Thyroid gland (tissue), 4 donors: ENCODE results near the gene GRAMD1C. TPM values are rescaled to one million over a fixed set of nuclear protein-coding genes. Genes with fewer than 3 reads are reported as not detected.

Source experiments
- DNase-seq, 2 donors: peaks; one replicate each; pipeline ENCODE4 v3.0.0-alpha.2; 2019
- H3K27ac ChIP-seq, 3 donors: fragments of 200-600 bp; sonication (generic); 1 replicate in 2 of 3; 2 replicates in 1 of 3; pipeline ENCODE4 v1.5.1; 2016 to 2019; ENCODE audit warnings: mild to moderate bottlenecking in 1 of 3, moderate library complexity in 1 of 3
- H3K27me3 ChIP-seq: fragments of 200-600 bp; sonication (generic); one replicate; pipeline ENCODE4 v1.5.1; 2019
- H3K36me3 ChIP-seq, 2 donors: fragments of 200-600 bp; sonication (generic); one replicate each; pipeline ENCODE4 v1.5.1; 2016 to 2019
- H3K4me1 ChIP-seq, 2 donors: fragments of 200-600 bp; sonication (generic); one replicate each; pipeline ENCODE4 v1.5.1; 2017 to 2019
- H3K4me3 ChIP-seq, 3 donors: fragments of 200-600 bp; sonication (generic); replicated peaks in 1 of 3; 1 replicate in 2 of 3; 2 replicates in 1 of 3; pipeline ENCODE4 v1.5.1; 2016; ENCODE audit warnings: mild to moderate bottlenecking in 1 of 3
- H3K9me3 ChIP-seq: fragments of 200-600 bp; sonication (generic); one replicate; pipeline ENCODE4 v1.5.1; 2017
- CTCF ChIP-seq, 6 experiments: fragments of 200-600 bp in 3 of 6; fragments of 450-650 bp in 3 of 6; sonication (generic) in 3 of 6; IDR thresholded peaks; one replicate each; pipeline ENCODE4 v1.5.1; 2016 to 2019; ENCODE audit warnings: antibody characterized with exemption in 6 of 6, mild to moderate bottlenecking in 2 of 6, inconsistent platforms in 1 of 6, moderate library complexity in 1 of 6
- POLR2A ChIP-seq, 2 donors: fragments of 450-650 bp; IDR thresholded peaks; one replicate each; pipeline ENCODE4 v1.6.1; 2017; ENCODE audit warnings: antibody characterized with exemption in 2 of 2, mild to moderate bottlenecking in 2 of 2, moderate library complexity in 1 of 2
- WGBS, 2 donors: methylation state at CpG; one replicate each; pipeline ENCODE4 v1.1.5; 2017; 5-methylcytosine and 5-hydroxymethylcytosine counted together
- intact Hi-C: fragments of 100-400 bp; cut with DNase I; formaldehyde crosslinking; loops from one replicate; pipeline ENCODE4 v1.15.1; 2023
- total RNA-seq, 4 donors: library from RNA; depleted of rRNA; stranded (reverse); fragments of >200 nt; gene quantifications; one replicate each; pipeline ENCODE4 v1.2.3, GENCODE V29; 2016

Gene GRAMD1C
- total RNA-seq, 4 donors from 2014 or later = 5.8 to 20.2 (median 9.1) TPM

- H3K36me3 ChIP-seq = no peaks in the 10 kb centered on the region
- no peak overlapping the region for H3K27ac ChIP-seq
- no peaks in the 10 kb centered on the region for H3K9me3 ChIP-seq
- no peak for DNase-seq
- no peak overlapping the region for H3K4me3 ChIP-seq
- WGBS, 2 donors = 66 to 67% methylated on average over 3 of the region's 3 CpGs
- intact Hi-C loops = no loop called here
- H3K4me1 ChIP-seq = peaks cover 0 to 7% of the 10 kb centered on the region in 2 donors
- H3K27me3 ChIP-seq = no peaks in the 10 kb centered on the region
- no peak for TF ChIP-seq CTCF (IDR thresholded peaks at IDR 0.05)
- no peak for TF ChIP-seq POLR2A (IDR thresholded peaks at IDR 0.05)
These were observed 13.9 kb downstream of the GRAMD1C start for GRCh38 chr3:113852506-113852905.

- Histone ChIP-seq H3K4me1 (no peaks in the 10 kb centered on the region), H3K9me3 (no peaks in the 10 kb centered on the region), H3K27ac (no peak overlapping the region), H3K36me3 (no peaks in the 10 kb centered on the region), H3K4me3 (no peak overlapping the region), H3K27me3 (no peaks in the 10 kb centered on the region)
- WGBS, 2 donors = 65 to 90% methylated on average over 4 of the region's 4 CpGs
- intact Hi-C loops = no loop called here
- no peak for DNase-seq
- TF ChIP-seq POLR2A (IDR thresholded peaks at IDR 0.05) (no peak), CTCF (IDR thresholded peaks at IDR 0.05) (no peak)
These were observed 28.9 kb downstream of the GRAMD1C start for GRCh38 chr3:113867506-113867905.

- Histone ChIP-seq H3K36me3 (no peaks in the 10 kb centered on the region), H3K4me3 (no peak overlapping the region), H3K27ac (no peak overlapping the region), H3K4me1 (no peaks in the 10 kb centered on the region), H3K9me3 (no peaks in the 10 kb centered on the region), H3K27me3 (no peaks in the 10 kb centered on the region)
- no peak for DNase-seq
- TF ChIP-seq POLR2A (IDR thresholded peaks at IDR 0.05) (no peak), CTCF (IDR thresholded peaks at IDR 0.05) (no peak)
- intact Hi-C loops = no loop called here
- WGBS, 2 donors = 98 to 99% methylated on average over 6 of the region's 6 CpGs
These were observed 34.7 kb downstream of the GRAMD1C start for GRCh38 chr3:113873293-113873692.

- no peaks in the 10 kb centered on the region for H3K4me1 ChIP-seq
- 93 to 96% methylated on average over 4 of the region's 4 CpGs for WGBS, 2 donors
- intact Hi-C loops = no loop called here
- H3K9me3 ChIP-seq = no peaks in the 10 kb centered on the region
- no peak for DNase-seq
- no peak for TF ChIP-seq POLR2A (IDR thresholded peaks at IDR 0.05)
- TF ChIP-seq CTCF (IDR thresholded peaks at IDR 0.05) = no peak
- no peak overlapping the region for H3K4me3 ChIP-seq
- no peak overlapping the region for H3K27ac ChIP-seq
- H3K36me3 ChIP-seq = no peaks in the 10 kb centered on the region
- no peaks in the 10 kb centered on the region for H3K27me3 ChIP-seq
These were observed 35.4 kb downstream of the GRAMD1C start for GRCh38 chr3:113873814-113874526.

GRCh38 chr3:113878403-113878802, 39.8 kb downstream of the GRAMD1C start:
- 91 to 94% methylated on average over 3 of the region's 3 CpGs for WGBS, 2 donors
- intact Hi-C loops = no loop called here
- no peaks in the 10 kb centered on the region for H3K36me3 ChIP-seq
- DNase-seq = no peak
- H3K4me1 ChIP-seq = no peaks in the 10 kb centered on the region
- H3K9me3 ChIP-seq = no peaks in the 10 kb centered on the region
- TF ChIP-seq POLR2A (IDR thresholded peaks at IDR 0.05) (no peak), CTCF (IDR thresholded peaks at IDR 0.05) (no peak)
- H3K4me3 ChIP-seq = no peak overlapping the region
- H3K27ac ChIP-seq = no peak overlapping the region
- H3K27me3 ChIP-seq = no peaks in the 10 kb centered on the region
